Measurements from ENCODE around the gene ASRGL1. TPM values are rescaled to one million over a fixed set of nuclear protein-coding genes. Genes with fewer than 3 reads are reported as not detected.

ASRGL1 gene
- total RNA-seq, 1 experiment from 2014 or later = 51.6 TPM

- TF ChIP-seq CTCF (IDR thresholded peaks at IDR 0.05) = no peak
- TF ChIP-seq USF1 (CRISPR knock-in tag; IDR thresholded peaks at IDR 0.05) = no peak
- TF ChIP-seq RELA (CRISPR knock-in tag; IDR thresholded peaks at IDR 0.05; ENCODE audit: borderline replicate concordance) = no peak
Observed at GRCh38 chr11:62411524-62411923, 74.3 kb downstream of the ASRGL1 start (continued).

GRCh38 chr11:62413060-62413696 lies 75.9 kb downstream of the ASRGL1 start:
- ChIA-PET CTCF (interaction anchor here (0.6 to 3.4 kb wide), 6 partner anchors 9 to 180 kb away, joined by 3 to 21 read pairs (median 5); no protein-coding TSS in a partner anchor), POLR2A (no interaction called here)
- Mint-ChIP-seq H3K27ac (no peak overlapping the region), H3K4me3 (no peak overlapping the region), H3K4me1 (no peaks in the 10 kb centered on the region), H3K9me3 (no peaks in the 10 kb centered on the region), H3K27me3 (ENCODE audit: low read depth) (no peaks in the 10 kb centered on the region; the same call in 1 of the 2 replicates), H3K36me3 (no peaks in the 10 kb centered on the region)
- DNase-seq (ENCODE audit: low spot score) (no peak), ATAC-seq (0 out of 2 replicates have a peak, but pooled peaks have one; percentile 32)
- TF ChIP-seq MXD4 (CRISPR knock-in tag; IDR thresholded peaks at IDR 0.05; ENCODE audit: borderline replicate concordance) (no peak), E2F4 (CRISPR knock-in tag; IDR thresholded peaks at IDR 0.05; ENCODE audit: borderline replicate concordance, low read depth) (no peak), NFYB (CRISPR knock-in tag; conservative IDR thresholded peaks at IDR 0.05; ENCODE audit: low read depth) (no peak), PREB (CRISPR knock-in tag; IDR thresholded peaks at IDR 0.05; ENCODE audit: borderline replicate concordance) (no peak), ZNF317 (CRISPR knock-in tag; IDR thresholded peaks at IDR 0.05; ENCODE audit: borderline replicate concordance, low read depth) (no peak), AR (CRISPR knock-in tag; IDR thresholded peaks at IDR 0.05) (no peak), ZNF232 (CRISPR knock-in tag; IDR thresholded peaks at IDR 0.05) (no peak), ATF2 (CRISPR knock-in tag; IDR thresholded peaks at IDR 0.05; ENCODE audit: borderline replicate concordance, low read depth) (no peak), MAX (CRISPR knock-in tag; IDR thresholded peaks at IDR 0.05) (no peak), CREM (CRISPR knock-in tag; IDR thresholded peaks at IDR 0.05) (no peak), KAT7 (CRISPR knock-in tag; IDR thresholded peaks at IDR 0.05; ENCODE audit: borderline replicate concordance) (no peak), FOXJ3 (CRISPR knock-in tag; IDR thresholded peaks at IDR 0.05; ENCODE audit: borderline replicate concordance) (no peak), GABPB1 (CRISPR knock-in tag; IDR thresholded peaks at IDR 0.05) (no peak), USF2 (CRISPR knock-in tag; IDR thresholded peaks at IDR 0.05) (no peak), RELA (CRISPR knock-in tag; IDR thresholded peaks at IDR 0.05; ENCODE audit: borderline replicate concordance) (no peak), ETV6 (CRISPR knock-in tag; IDR thresholded peaks at IDR 0.05) (no peak), GTF2I (CRISPR knock-in tag; conservative IDR thresholded peaks at IDR 0.05) (no peak)

All from WTC11 (cell line).